Stimulated activated effector memory CD8-positive, alpha-beta T cell treated with anti-CD3 and anti-CD28 coated beads, Interleukin-12 subunit alpha, Interleukin-12 subunit beta, amount 100 ng/mL, for 72 hours (primary cell): ENCODE results near the gene RAI1.
A peak's percentile ranks its signal among the peaks of the same experiment; 100 is the strongest.

Source experiments
- ATAC-seq: fragments of 150-1000 bp; cut with Tn5 transposase; 2 replicates; pipeline ENCODE4 v1.10.0; 2021
- DNase-seq, 2 donors: peaks; one replicate each; pipeline ENCODE4 v3.0.0; 2021 to 2022; ENCODE audit warnings: low spot score in 2 of 2
- H3K27ac Mint-ChIP-seq: one replicate; pipeline ENCODE4 v1.8.0; 2022; ENCODE audit warnings: mild to moderate bottlenecking, mixed read lengths
- H3K36me3 Mint-ChIP-seq: one replicate; pipeline ENCODE4 v1.8.0; 2022; ENCODE audit warnings: mild to moderate bottlenecking, mixed read lengths
- H3K4me1 Mint-ChIP-seq: one replicate; pipeline ENCODE4 v1.8.0; 2022; ENCODE audit warnings: mixed read lengths
- H3K4me3 Mint-ChIP-seq: one replicate; pipeline ENCODE4 v1.8.0; 2022; ENCODE audit warnings: mild to moderate bottlenecking, mixed read lengths
- H3K9me3 Mint-ChIP-seq: one replicate; pipeline ENCODE4 v1.8.0; 2022; ENCODE audit warnings: mixed read lengths

The RAI1 gene

GRCh38 chr17:17758941-17759563 lies 77.8 kb downstream of the RAI1 start:
- Mint-ChIP-seq H3K9me3 (no peaks in the 10 kb centered on the region), H3K4me1 (peaks cover 37% of the 10 kb centered on the region), H3K27ac (no peak overlapping the region), H3K4me3 (no peak overlapping the region), H3K36me3 (peaks cover 5% of the 10 kb centered on the region)
- ATAC-seq (no peak), DNase-seq (no peak)

- no peaks in the 10 kb centered on the region for H3K9me3 Mint-ChIP-seq
- H3K27ac Mint-ChIP-seq, result no peak overlapping the region
- H3K4me1 Mint-ChIP-seq, result peaks cover 37% of the 10 kb centered on the region
- no peak for DNase-seq
- H3K4me3 Mint-ChIP-seq, result no peak overlapping the region
- peaks cover 5% of the 10 kb centered on the region for H3K36me3 Mint-ChIP-seq
- no peak for ATAC-seq
Observed at GRCh38 chr17:17760350-17760749, 79.1 kb downstream of the RAI1 start.

GRCh38 chr17:17760872-17761550 lies 79.8 kb downstream of the RAI1 start:
- H3K4me1 Mint-ChIP-seq, result peaks cover 39% of the 10 kb centered on the region
- no peak overlapping the region for H3K27ac Mint-ChIP-seq
- H3K9me3 Mint-ChIP-seq, result no peaks in the 10 kb centered on the region
- peaks cover 5% of the 10 kb centered on the region for H3K36me3 Mint-ChIP-seq
- ATAC-seq, result no peak
- H3K4me3 Mint-ChIP-seq, result no peak overlapping the region
- no peak for DNase-seq

- DNase-seq (no peak), ATAC-seq (no peak)
- Mint-ChIP-seq H3K27ac (peak overlapping the region; percentile 33), H3K9me3 (no peaks in the 10 kb centered on the region), H3K4me1 (peaks cover 39% of the 10 kb centered on the region), H3K4me3 (no peak overlapping the region), H3K36me3 (peaks cover 5% of the 10 kb centered on the region)
Observed at GRCh38 chr17:17761894-17762743, 80.9 kb downstream of the RAI1 start.

- H3K4me1 Mint-ChIP-seq, result peaks cover 33% of the 10 kb centered on the region
- no peak overlapping the region for H3K27ac Mint-ChIP-seq
- ATAC-seq, result no peak
- no peak for DNase-seq
- H3K9me3 Mint-ChIP-seq, result no peaks in the 10 kb centered on the region
- peaks cover 5% of the 10 kb centered on the region for H3K36me3 Mint-ChIP-seq
- no peak overlapping the region for H3K4me3 Mint-ChIP-seq
Observed at GRCh38 chr17:17762744-17763105, 81.5 kb downstream of the RAI1 start.

- peaks cover 29% of the 10 kb centered on the region for H3K4me1 Mint-ChIP-seq
- no peak overlapping the region for H3K4me3 Mint-ChIP-seq
- H3K27ac Mint-ChIP-seq, result no peak overlapping the region
- H3K9me3 Mint-ChIP-seq, result no peaks in the 10 kb centered on the region
- H3K36me3 Mint-ChIP-seq, result peaks cover 5% of the 10 kb centered on the region
- ATAC-seq (no peak), DNase-seq (no peak)
Observed at GRCh38 chr17:17763136-17763535, 81.9 kb downstream of the RAI1 start.

GRCh38 chr17:17763734-17764133 lies 82.5 kb downstream of the RAI1 start:
- no peak overlapping the region for H3K4me3 Mint-ChIP-seq
- ATAC-seq (no peak), DNase-seq (no peak)
- peaks cover 29% of the 10 kb centered on the region for H3K4me1 Mint-ChIP-seq
- peak overlapping the region; percentile 74 for H3K27ac Mint-ChIP-seq
- peaks cover 5% of the 10 kb centered on the region for H3K36me3 Mint-ChIP-seq
- no peaks in the 10 kb centered on the region for H3K9me3 Mint-ChIP-seq

GRCh38 chr17:17765359-17766076 lies 84.3 kb downstream of the RAI1 start:
- Mint-ChIP-seq H3K4me3 (no peak overlapping the region), H3K4me1 (peaks cover 41% of the 10 kb centered on the region), H3K36me3 (peaks cover 5% of the 10 kb centered on the region), H3K9me3 (no peaks in the 10 kb centered on the region), H3K27ac (peak overlapping the region; percentile 48)
- ATAC-seq (no peak), DNase-seq (no peak)

- Mint-ChIP-seq H3K9me3 (no peaks in the 10 kb centered on the region), H3K4me1 (peaks cover 38% of the 10 kb centered on the region), H3K27ac (peak overlapping the region; percentile 48), H3K36me3 (peaks cover 5% of the 10 kb centered on the region), H3K4me3 (no peak overlapping the region)
- no peak for DNase-seq
- ATAC-seq, result no peak
Observed at GRCh38 chr17:17766077-17766743, 85.0 kb downstream of the RAI1 start.

GRCh38 chr17:17766744-17767120 lies 85.5 kb downstream of the RAI1 start:
- peak overlapping the region; percentile 48 for H3K27ac Mint-ChIP-seq
- peaks cover 33% of the 10 kb centered on the region for H3K4me1 Mint-ChIP-seq
- peaks cover 4% of the 10 kb centered on the region for H3K36me3 Mint-ChIP-seq
- H3K9me3 Mint-ChIP-seq, result no peaks in the 10 kb centered on the region
- no peak overlapping the region for H3K4me3 Mint-ChIP-seq
- DNase-seq, result no peak
- no peak for ATAC-seq

- ATAC-seq, result no peak
- no peaks in the 10 kb centered on the region for H3K9me3 Mint-ChIP-seq
- H3K4me1 Mint-ChIP-seq, result peaks cover 32% of the 10 kb centered on the region
- peak overlapping the region; percentile 48 for H3K27ac Mint-ChIP-seq
- no peak for DNase-seq
- H3K36me3 Mint-ChIP-seq, result no peaks in the 10 kb centered on the region
- no peak overlapping the region for H3K4me3 Mint-ChIP-seq
Observed at GRCh38 chr17:17767154-17767869, 86.1 kb downstream of the RAI1 start.

GRCh38 chr17:17767887-17768418 lies 86.7 kb downstream of the RAI1 start:
- H3K36me3 Mint-ChIP-seq, result no peaks in the 10 kb centered on the region
- ATAC-seq, result no peak
- DNase-seq, result no peak
- H3K4me3 Mint-ChIP-seq, result no peak overlapping the region
- H3K27ac Mint-ChIP-seq, result peak overlapping the region; percentile 73
- no peaks in the 10 kb centered on the region for H3K9me3 Mint-ChIP-seq
- H3K4me1 Mint-ChIP-seq, result peaks cover 38% of the 10 kb centered on the region

- Mint-ChIP-seq H3K4me3 (no peak overlapping the region), H3K9me3 (no peaks in the 10 kb centered on the region), H3K4me1 (peaks cover 44% of the 10 kb centered on the region), H3K27ac (peak overlapping the region; percentile 73), H3K36me3 (no peaks in the 10 kb centered on the region)
- no peak for DNase-seq
- no peak for ATAC-seq
Observed at GRCh38 chr17:17768424-17769088, 87.3 kb downstream of the RAI1 start.
